ENCODE measurements around the gene FXR2.
"Not testable (repeated sequence)": the region's sequence is repeated elsewhere in the genome, so short reads cannot be mapped to it uniquely, and the experiment has no call there.

The FXR2 gene

GRCh38 chr17:7627250-7628121 lies 12.8 kb upstream of the FXR2 start, which contains the start of gene SAT2:
SAT2 (minus strand) TSS chr17:7627821; CDS start chr17:7627635, 186 bp downstream.
- FAIRE-seq = peak; percentile 32

GRCh38 chr17:7626956-7627249 lies 12.2 kb upstream of the FXR2 start:
- FAIRE-seq = no peak

- no peak for FAIRE-seq
Observed at GRCh38 chr17:7626307-7626706, 11.6 kb upstream of the FXR2 start.

GRCh38 chr17:7625749-7626148 lies 11.1 kb upstream of the FXR2 start:
- FAIRE-seq = not testable (repeated sequence)

DNA sequence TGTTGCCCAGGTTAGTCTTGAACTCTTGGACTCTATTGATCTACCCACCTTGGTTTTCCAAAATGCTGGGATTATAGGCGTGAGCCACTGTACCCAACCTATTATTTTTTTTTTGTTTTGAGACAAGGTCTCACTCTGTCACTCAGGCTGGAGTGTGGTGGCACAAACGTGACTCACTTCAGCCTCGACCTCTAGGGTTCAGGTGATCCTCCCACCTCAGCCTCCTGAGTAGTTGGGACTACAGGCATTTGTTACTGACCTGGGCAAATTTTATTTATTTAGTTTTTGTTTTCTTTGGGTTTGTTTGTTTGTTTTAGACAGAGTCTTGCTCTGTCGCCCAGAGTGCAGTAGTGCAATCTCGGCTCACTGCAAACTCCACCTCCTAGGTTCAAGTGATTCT lies 9.0 kb upstream of the FXR2 start:
- no peak for FAIRE-seq

- no peak for FAIRE-seq
Observed at GRCh38 chr17:7620835-7621234, 6.1 kb upstream of the FXR2 start.

GRCh38 chr17:7618608-7619007 lies 3.9 kb upstream of the FXR2 start:
- FAIRE-seq = no peak

DNA sequence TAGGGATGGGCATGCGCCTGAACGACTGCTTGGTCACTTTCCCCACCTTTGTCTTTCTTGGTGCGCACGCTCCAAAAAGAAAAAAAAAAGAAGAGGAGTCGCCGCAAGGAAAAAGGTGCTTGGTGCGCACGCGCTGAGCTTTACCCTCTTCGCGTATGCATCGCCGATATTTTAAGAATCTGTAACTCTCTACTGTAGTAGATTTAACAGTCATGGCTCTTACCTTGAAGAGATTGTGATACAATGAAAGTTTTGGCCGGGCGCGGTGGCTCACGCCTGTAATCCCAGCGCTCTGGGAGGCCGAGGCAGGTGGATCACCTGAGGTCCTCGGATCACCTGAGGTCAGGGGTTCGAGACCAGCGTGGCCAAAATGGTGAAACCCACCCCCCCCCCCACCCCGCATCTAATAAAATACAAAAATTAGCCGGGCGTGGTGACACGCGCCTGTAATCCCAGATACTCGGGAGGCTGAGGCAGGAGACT lies 609 bp upstream of the FXR2 start:
- no peak for FAIRE-seq

DNA sequence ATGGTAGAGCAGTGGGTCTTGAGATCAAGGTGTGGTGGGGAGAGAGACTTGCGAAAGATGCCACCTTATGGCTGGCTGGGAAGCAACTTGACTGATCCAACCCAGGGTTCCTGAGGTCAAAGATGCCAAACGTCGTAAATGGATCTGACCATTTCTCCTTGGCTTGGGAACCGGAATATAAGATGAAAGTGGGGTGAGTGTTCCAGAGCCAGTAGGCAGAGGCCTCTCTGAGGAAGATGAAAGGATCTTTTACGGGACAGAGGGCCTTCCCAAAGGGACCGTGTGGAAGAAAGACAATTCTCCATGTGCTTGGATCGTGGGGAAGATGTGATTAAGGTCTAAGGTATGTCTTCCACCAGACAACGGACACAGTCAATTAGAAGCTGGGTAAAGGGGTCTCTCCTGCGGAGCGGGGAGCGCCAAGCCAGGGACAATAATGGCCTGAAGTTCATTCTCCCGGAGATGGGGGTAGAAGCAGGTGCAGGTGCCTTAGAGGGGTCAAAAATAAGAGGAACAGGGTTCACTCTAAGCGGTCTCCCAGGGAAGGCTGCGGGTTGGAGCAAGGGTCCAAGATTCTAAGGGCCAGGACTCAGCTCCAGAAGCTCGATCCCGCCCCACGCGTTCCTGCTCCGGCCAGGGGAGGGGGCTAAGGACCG lies 800 bp downstream of the FXR2 start:
- FAIRE-seq = no peak

DNA sequence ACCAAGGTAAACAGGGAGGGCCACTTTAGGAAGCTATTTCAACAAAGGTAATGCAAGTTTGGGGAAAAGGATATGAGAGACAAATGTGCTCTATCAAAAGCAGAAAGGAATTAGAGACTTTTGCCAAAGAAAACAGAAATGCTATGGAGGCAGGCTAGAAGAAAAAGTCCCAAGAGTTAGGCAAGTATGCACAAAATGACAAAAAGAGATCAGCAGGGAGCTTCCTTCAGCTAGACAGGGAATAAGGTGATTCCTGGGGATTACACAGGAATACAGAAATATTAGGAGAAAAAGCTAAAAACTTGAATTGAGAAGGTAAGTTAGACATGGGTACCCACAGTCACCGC lies 2.4 kb downstream of the FXR2 start:
- FAIRE-seq = no peak

GRCh38 chr17:7611635-7612293 lies 2.9 kb downstream of the FXR2 start:
- FAIRE-seq = no peak

DNA sequence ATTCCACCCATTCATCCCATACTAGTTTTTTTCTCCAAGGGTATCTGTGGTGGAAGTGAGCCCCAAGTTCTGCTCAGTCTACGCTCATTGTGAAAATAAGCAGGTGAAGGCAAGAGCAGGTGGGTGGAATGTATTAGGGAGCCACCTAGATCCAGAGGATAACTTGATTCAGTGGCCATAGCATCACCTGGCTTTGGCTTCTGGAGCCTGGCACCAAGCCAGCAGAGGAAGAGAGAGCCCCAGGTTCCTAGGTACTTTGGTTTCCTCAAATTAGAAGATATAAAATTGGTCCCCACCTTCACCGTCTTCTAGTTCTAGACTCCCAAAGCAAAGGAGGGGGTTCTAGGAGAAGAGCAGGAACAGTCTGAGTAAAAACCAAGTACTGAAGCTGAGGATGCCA lies 4.1 kb downstream of the FXR2 start:
- FAIRE-seq = no peak

DNA sequence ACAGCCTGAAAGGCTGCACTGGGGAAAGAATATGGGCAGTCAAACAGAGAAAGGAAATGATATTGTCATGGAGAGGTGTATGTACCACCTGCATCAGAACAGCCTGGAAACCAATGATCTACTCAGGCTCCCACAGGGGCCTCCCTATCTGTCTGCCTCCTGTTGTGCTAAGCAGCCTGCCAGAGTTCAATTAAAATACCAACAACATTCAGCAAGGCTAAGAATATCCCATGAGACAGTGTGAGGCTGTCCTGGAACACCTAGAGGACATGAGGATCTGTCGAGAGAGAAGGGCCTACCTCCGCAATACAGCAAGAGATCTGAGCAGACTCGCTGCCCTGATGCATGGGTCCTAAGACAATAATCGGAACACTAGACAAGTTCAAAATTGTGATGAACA lies 8.4 kb downstream of the FXR2 start:
- no peak for FAIRE-seq

DNA sequence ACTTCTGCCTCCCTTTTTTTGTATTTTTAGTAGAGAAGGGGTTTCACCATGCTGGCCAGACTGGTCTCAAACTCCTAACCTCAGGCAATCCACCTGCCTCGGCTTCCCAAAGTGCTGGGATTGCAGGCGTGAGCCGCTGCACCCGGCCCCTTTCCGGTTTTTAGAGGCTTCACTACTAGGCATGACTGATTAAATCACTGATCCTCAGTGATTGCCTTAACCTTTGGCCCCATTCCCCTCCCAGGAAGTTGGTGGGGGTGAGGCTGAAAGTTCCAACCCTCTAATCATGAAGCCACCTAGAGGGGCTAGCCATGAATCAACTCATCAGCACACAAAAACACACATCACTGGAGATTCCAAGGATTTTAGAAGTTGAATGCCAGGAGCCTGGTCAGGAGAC lies 17.1 kb downstream of the FXR2 start:
- FAIRE-seq = not testable (repeated sequence)

DNA sequence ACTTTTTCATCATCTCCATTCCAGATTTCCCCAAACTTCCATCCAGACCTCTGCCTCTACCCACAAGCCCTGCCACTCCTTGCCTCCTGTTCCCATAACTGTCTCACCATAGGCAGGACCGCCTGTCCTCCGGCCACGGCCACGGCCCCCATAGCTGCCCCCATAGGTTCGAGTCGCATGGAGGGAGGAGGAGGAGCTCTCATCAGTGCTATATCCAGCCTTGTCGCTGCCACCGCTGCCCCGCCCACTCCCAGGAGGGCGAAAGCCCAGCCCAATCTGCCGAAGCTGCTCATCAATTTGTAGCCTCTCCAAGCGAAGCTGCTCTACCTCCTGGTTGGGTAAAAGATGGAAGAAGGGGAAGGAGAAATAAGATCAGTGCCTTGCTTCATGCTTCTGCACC lies 21.4 kb downstream of the FXR2 start:
- no peak for FAIRE-seq

DNA sequence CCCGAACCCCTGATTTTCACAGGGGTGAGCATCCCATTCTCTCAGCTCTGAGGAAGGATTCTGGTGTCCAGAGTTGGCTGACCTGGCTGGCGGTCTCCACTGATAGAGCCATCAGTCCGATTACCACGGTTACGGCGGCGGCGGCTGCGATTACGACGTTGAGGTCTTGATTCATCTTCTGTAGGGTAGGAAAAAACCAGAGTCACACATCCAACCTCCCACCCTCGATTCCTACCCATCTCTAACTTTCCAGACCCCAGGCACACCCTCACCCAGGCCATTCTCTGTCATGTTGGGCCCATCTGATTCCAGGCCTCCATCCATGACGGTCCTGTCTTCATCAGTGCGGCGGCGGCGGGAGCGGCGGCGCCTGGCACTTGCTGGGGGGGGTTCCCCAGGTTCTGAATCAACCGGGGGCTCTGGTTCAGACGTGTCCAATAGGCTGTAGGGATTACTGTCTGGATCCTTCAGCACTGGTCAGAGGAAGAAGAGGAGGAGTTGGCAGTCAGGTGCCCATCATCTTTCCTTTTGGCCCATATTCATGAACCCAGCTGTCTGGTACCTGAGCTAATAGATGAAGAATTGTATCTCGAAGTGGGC lies 22.2 kb downstream of the FXR2 start:
- FAIRE-seq = no peak

GRCh38 chr17:7591596-7591995 lies 23.1 kb downstream of the FXR2 start:
- no peak for FAIRE-seq

GRCh38 chr17:7590743-7591142 lies 24.0 kb downstream of the FXR2 start:
- no peak for FAIRE-seq

GRCh38 chr17:7589891-7590691 lies 24.6 kb downstream of the FXR2 start, which contains the start of gene SOX15:
SOX15 (minus strand) TSS chr17:7590094; CDS start chr17:7589676, 418 bp downstream.
- FAIRE-seq = no peak

- no peak for FAIRE-seq
Observed at GRCh38 chr17:7589204-7589868, 25.4 kb downstream of the FXR2 start.

- no peak for FAIRE-seq
Observed at GRCh38 chr17:7588553-7589203, 26.0 kb downstream of the FXR2 start.
